Spinal cord (tissue), 10 donors: ENCODE measurements around the gene EFNA3. TPM values are rescaled to one million over a fixed set of nuclear protein-coding genes. Genes with fewer than 3 reads are reported as not detected.
A peak's percentile ranks its signal among the peaks of the same experiment; 100 is the strongest.

Experiments
- DNase-seq, 6 donors: peaks; one replicate each; pipeline versions ENCODE4 v3.0.0 to v3.0.0-alpha.2; 2013 to 2015; ENCODE audit warnings: low spot score in 6 of 6, low read depth in 4 of 6
- H3K27ac ChIP-seq: one replicate; pipeline ENCODE4 v1.5.1; 2013; ENCODE audit warnings: low read depth, low read length, control low read depth
- H3K27me3 ChIP-seq: one replicate; pipeline ENCODE4 v1.6.1; 2013; ENCODE audit warnings: low read length; ENCODE audit not compliant: control insufficient read depth, insufficient read depth
- H3K36me3 ChIP-seq: one replicate; pipeline ENCODE4 v1.6.1; 2013; ENCODE audit warnings: low read length; ENCODE audit not compliant: control insufficient read depth, insufficient read depth
- H3K4me1 ChIP-seq: one replicate; pipeline ENCODE4 v1.6.1; 2013; ENCODE audit warnings: low read length; ENCODE audit not compliant: control insufficient read depth, insufficient read depth
- H3K4me3 ChIP-seq: one replicate; pipeline ENCODE4 v1.5.1; 2013; ENCODE audit warnings: low read depth, low read length, control low read depth
- H3K9me3 ChIP-seq: one replicate; pipeline ENCODE4 v1.6.1; 2013; ENCODE audit warnings: low read length; ENCODE audit not compliant: control insufficient read depth, insufficient read depth
- WGBS: methylation state at CpG from one replicate; pipeline ENCODE4 v1.1.5; 2013; ENCODE audit warnings: missing lambda C conversion rate; ENCODE audit not compliant: insufficient coverage; 5-methylcytosine and 5-hydroxymethylcytosine counted together
- long read RNA-seq, 4 donors: transcript quantifications; one replicate each; lab custom pipeline, GENCODE V29; 2026
- polyA plus RNA-seq, 2 donors: library from polyadenylated mRNA; unstranded; fragments of 120-200 nt; gene quantifications; one replicate each; pipeline ENCODE4 v1.2.1, GENCODE V29; 2013; ENCODE audit not compliant: insufficient read length in 2 of 2
- total RNA-seq, 2 donors: library from RNA; depleted of rRNA in 1 of 2; stranded (reverse); fragments of 120-200 nt in 1 of 2; fragments of >200 nt in 1 of 2; gene quantifications; one replicate each; pipeline versions ENCODE4 v1.2.3 to v1.2.4, GENCODE V29; 2013 to 2014
- donor health status: healthy.

Gene EFNA3, protein sequence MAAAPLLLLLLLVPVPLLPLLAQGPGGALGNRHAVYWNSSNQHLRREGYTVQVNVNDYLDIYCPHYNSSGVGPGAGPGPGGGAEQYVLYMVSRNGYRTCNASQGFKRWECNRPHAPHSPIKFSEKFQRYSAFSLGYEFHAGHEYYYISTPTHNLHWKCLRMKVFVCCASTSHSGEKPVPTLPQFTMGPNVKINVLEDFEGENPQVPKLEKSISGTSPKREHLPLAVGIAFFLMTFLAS
- total RNA-seq (10 to 100 TPM; 12.3 to 13.6 TPM), polyA plus RNA-seq (10 to 100 TPM; 46.6 to 50.6 TPM)
- long read RNA-seq, donor 1, transcript EFNA3-201 (5 exons, 1,782 nt) = major isoform, 24 of 31 reads
- long read RNA-seq, donor 1, partial matches to known transcripts = 0 of 31 reads
- long read RNA-seq, donor 1, other reads (novel, unspliced or antisense) = 7 of 31 reads
- long read RNA-seq, donor 2, transcript EFNA3-201 (5 exons, 1,782 nt) = major isoform, 11 of 25 reads
- long read RNA-seq, donor 2, partial matches to known transcripts = 14 of 25 reads
- long read RNA-seq, donor 2, other reads (novel, unspliced or antisense) = 0 of 25 reads
- long read RNA-seq, donor 3, transcript EFNA3-201 (5 exons, 1,782 nt) = major isoform, 11 of 29 reads
- long read RNA-seq, donor 3, partial matches to known transcripts = 18 of 29 reads
- long read RNA-seq, donor 3, other reads (novel, unspliced or antisense) = 0 of 29 reads
- long read RNA-seq, donor 4 = 0 reads

DNA sequence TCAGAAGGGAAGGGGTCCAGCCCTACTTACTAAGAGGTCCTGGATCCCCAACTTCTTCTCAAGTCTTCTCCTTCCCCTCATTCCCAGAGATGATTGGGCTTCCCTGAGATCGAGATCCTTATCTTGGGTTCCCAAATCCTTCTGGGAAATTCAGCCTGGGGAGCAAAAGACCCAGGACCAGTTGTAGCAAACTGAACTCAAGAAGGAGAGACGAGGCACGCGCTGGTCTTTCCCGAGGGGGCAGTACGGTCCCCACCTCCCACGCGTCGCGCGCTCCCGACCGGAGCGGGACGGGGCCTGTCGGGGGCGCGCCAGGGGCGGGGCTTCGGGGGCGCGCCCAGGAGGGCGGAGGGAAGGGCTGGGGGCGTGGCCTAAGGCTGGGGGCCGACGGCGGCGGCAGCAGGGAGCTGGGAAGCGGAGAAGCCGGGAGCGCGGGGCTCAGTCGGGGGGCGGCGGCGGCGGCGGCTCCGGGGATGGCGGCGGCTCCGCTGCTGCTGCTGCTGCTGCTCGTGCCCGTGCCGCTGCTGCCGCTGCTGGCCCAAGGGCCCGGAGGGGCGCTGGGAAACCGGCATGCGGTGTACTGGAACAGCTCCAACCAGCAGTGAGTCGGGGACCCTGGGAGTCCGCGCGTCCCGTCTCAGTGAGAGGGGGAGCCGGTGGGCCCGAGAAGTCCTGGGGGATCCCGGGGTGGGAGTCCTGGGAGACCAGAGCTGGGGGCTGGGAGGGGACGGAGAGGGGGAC lies at the start of gene EFNA3:
Gene EFNA3 (plus strand): TSS at position 369 of the 741 bp plus-strand sequence. CDS start 105 bp downstream, at position 474.
- H3K9me3 ChIP-seq = no peaks in the 10 kb centered on the region
- 1% methylated on average over 59 of the region's 59 CpGs for WGBS
- no peak within 1 kb of the TSS for H3K27ac ChIP-seq
- peak within 1 kb of the TSS; percentile 47 for H3K4me3 ChIP-seq
- H3K36me3 ChIP-seq = peaks cover 7% of the 10 kb centered on the region
- peak in 3 of 6 donors; percentile 76 to 95 (median 93) for DNase-seq
- H3K4me1 ChIP-seq = peaks cover 54% of the 10 kb centered on the region
- H3K27me3 ChIP-seq = peaks cover 38% of the 10 kb centered on the region

DNA sequence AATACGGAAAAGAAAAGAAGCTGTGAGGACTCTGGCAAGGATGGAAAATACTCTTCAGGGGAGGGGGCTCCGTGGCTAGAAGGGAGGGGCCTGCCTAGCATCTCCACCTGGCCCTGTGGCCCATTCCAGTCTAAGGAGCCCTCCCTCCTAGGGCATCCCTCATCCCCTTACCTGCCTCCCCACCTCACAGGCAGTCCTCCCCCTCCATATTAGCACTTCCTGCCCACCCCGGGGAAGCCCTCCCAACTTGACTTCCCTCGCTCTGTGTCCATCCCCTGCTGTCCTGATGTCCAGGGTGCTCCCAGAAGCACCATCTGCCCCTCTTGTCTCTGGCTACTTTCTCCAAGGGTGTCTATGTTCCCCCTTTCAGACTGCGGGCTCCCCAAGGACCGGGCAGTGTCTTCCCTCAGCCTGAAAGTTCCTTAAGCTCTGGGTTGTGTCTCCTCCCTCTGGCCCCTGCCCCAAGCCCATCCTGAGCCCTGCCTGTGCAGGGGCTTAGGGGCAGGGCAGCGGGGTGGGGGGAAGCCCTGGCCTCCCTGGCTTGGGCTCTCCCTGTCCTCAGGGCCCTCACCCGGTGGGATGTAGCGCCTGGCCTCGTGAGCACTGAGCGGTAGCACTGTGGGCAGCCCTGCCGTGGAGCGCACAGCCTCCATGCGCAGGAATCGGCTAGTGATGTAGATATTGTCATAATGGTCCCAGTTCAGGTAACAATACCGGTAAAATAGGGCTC lies 49.0 kb upstream of the EFNA3 start:
- H3K4me3 ChIP-seq = no peak overlapping the region
- no peaks in the 10 kb centered on the region for H3K9me3 ChIP-seq
- DNase-seq = no peak
- no peak overlapping the region for H3K27ac ChIP-seq
- H3K4me1 ChIP-seq = no peaks in the 10 kb centered on the region
- no peaks in the 10 kb centered on the region for H3K27me3 ChIP-seq
- 77% methylated on average over 15 of the region's 16 CpGs for WGBS
- H3K36me3 ChIP-seq = no peaks in the 10 kb centered on the region

DNA sequence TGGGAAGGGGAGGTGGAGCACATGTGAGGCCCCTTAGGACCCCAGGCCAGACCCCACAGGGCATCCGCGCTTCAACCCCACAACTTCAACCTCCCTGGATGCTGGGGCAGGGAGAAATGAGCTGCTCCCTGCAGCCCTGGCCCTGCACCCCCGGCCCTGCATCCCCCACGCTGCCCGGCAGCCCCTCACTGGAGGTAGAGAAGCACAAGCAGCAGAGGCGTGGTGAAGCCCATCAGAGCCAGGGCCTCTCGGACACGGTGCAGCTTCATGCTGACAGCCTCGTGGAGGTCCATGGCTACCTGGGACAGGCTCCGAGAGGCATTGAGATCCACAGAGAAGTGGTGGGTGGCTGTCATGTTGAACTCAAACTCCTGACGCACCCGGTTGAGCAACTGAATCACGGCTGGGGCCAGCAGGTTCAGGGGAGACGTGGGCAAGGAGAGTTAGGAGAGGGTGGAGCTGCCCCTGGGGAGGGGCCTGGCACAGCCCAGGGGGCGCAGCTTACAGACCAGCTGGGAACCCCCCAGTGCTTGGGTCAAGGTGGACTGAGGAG lies 48.3 kb upstream of the EFNA3 start:
- Histone ChIP-seq H3K9me3 (no peaks in the 10 kb centered on the region), H3K36me3 (no peaks in the 10 kb centered on the region), H3K4me1 (no peaks in the 10 kb centered on the region), H3K4me3 (no peak overlapping the region), H3K27me3 (no peaks in the 10 kb centered on the region), H3K27ac (no peak overlapping the region)
- WGBS = 86% methylated on average over 13 of the region's 15 CpGs
- no peak for DNase-seq

DNA sequence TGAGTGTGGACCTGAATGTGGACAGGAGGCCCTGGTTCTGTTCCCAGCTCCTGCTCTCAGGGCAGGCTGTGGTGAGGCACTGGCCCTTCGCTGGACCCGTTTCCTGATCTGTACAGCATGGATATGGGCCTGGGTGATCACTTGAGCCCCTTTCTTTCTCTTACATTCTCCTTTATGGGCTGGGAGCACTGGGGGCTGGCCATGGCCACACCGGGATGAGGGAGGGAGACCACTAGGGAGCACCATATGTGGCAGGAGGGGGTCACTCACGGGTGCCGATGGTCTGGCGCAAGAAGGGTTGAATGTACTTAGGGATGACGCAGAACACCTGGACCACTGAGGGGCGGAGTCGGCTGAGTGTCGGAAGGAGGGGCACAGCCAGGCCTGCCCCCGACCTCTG lies 47.7 kb upstream of the EFNA3 start:
- Histone ChIP-seq H3K27me3 (no peaks in the 10 kb centered on the region), H3K27ac (no peak overlapping the region), H3K36me3 (no peaks in the 10 kb centered on the region), H3K9me3 (no peaks in the 10 kb centered on the region), H3K4me1 (no peaks in the 10 kb centered on the region), H3K4me3 (no peak overlapping the region)
- DNase-seq = no peak
- WGBS = 89% methylated on average over 11 of the region's 11 CpGs

DNA sequence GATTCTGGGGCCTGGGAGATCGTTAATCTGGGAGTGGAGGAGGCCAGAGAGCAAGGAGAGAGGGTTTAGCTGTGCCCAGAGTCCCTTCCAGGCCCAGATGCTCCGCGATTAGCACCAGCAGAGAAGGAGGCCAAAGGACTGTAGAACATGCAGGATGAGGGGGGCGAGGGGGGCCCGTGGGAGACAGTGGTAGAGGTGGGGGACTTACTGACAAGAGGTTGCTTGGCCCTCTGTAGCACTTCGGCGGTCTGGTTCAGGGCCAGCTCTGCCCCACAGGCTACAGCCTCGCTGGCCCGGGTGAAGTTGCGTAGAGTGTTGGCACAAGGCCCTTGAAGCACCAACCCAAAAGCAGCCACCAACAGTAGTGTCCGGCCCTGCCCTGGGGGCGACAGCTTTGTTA lies 45.8 kb upstream of the EFNA3 start:
- H3K9me3 ChIP-seq = no peaks in the 10 kb centered on the region
- H3K4me1 ChIP-seq = no peaks in the 10 kb centered on the region
- H3K27ac ChIP-seq = no peak overlapping the region
- no peak overlapping the region for H3K4me3 ChIP-seq
- DNase-seq = no peak
- WGBS = 86% methylated on average over 12 of the region's 12 CpGs
- no peaks in the 10 kb centered on the region for H3K27me3 ChIP-seq
- H3K36me3 ChIP-seq = no peaks in the 10 kb centered on the region

DNA sequence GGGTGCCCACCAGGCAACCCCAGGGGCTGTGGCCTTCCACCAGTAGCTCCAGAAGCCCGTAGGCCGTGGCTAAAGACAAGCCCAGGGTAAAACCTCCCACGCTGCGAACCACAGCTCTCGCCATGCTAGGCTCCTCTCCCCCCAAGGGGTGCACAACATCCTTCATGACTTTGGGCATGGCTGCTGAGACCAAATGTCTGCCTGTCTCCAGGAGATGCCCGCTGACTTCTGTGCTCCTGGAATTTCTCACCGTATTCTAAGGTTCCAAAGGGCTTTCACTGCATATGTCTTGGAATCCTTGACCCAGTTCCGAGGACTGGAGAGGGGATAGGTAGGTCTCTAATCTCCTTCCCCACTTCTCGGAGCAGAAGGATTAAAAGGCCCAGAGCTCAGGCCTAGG lies 45.1 kb upstream of the EFNA3 start, which contains the start of the genes DCST1 and DCST2:
Gene DCST1 (plus strand): TSS at position 301 of the 400 bp plus-strand sequence. CDS start 213 bp downstream, outside the sequence.
Gene DCST2 (minus strand): TSS at position 258 of the 400 bp plus-strand sequence. CDS start 80 bp downstream, at position 178.
- no peak for DNase-seq
- Histone ChIP-seq H3K4me1 (no peaks in the 10 kb centered on the region), H3K9me3 (no peaks in the 10 kb centered on the region), H3K4me3 (no peak within 1 kb of the TSS), H3K36me3 (no peaks in the 10 kb centered on the region), H3K27me3 (no peaks in the 10 kb centered on the region), H3K27ac (no peak within 1 kb of the TSS)
- 91% methylated on average over 9 of the region's 9 CpGs for WGBS

DNA sequence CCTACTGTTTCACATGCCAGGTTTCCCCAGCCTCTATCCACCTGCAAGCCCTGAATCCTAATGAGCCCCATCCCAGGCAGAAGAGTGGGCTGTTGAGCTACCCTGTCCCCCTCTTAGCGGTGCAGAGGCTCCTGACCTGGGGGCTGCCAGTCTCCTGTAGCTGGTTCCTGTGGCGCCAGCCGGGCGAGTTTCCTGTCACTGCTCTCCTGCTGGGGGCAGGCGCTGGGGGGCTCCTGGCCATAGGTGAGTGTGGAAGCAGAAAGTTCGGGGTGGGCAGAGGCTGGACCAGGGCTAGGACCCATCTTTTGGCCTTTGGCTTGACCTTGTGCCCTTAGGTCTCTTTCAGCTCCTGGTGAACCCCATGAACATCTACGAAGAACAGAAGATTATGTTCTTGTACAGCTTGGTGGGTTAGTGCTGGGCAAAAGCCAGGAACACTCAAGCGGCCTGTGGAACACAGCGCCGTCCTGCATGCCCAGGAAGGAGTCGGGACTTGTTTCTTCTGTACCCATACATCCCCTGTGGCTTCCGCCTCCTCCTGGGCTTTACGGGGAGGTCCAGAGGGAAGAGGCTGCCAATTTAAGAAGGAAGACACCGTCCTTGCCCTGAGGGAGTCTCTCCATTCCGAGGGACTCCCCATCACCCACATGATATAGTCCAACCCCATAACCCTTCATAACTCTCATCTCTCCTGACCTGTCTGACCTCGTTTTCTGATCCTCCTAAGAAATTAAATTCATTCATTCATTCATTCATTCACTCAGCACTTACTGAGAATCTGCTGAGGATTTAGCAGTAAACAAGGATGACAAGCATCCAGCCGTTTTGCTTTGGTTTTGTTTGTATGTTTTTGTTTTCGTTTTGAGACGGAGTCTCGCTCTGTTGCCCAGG lies 44.1 kb upstream of the EFNA3 start:
- Histone ChIP-seq H3K36me3 (no peaks in the 10 kb centered on the region), H3K4me1 (no peaks in the 10 kb centered on the region), H3K27me3 (no peaks in the 10 kb centered on the region), H3K27ac (no peak overlapping the region), H3K4me3 (no peak overlapping the region), H3K9me3 (no peaks in the 10 kb centered on the region)
- WGBS = 84% methylated on average over 11 of the region's 20 CpGs
- DNase-seq = no peak

DNA sequence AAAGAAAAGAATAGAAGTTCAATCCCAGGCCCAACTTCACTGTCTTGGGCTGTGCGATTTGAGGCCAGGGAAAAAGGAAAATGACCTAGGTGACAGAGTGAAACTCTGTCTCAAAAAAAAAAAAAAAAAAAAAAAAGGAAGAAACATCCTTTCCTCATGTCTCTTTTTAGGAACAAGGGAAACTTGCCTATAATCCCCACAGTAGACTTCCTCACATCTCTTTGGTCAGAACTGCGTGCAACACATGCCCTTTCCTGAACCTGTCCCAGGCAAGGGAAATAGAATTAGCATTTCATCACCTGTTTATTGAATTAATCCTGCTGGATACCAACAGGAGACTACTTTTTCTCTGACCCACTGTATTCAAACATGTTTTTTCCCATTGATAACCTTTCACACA lies 42.7 kb upstream of the EFNA3 start:
- Histone ChIP-seq H3K4me3 (no peak overlapping the region), H3K36me3 (no peaks in the 10 kb centered on the region), H3K27me3 (no peaks in the 10 kb centered on the region), H3K4me1 (no peaks in the 10 kb centered on the region), H3K9me3 (no peaks in the 10 kb centered on the region), H3K27ac (no peak overlapping the region)
- no peak for DNase-seq
- WGBS = 100% methylated on average over 1 of the region's 2 CpGs
